GM21528 (cell line): ENCODE measurements around the gene VWF.
"Not testable (repeated sequence)": the region's sequence is repeated elsewhere in the genome, so short reads cannot be mapped to it uniquely, and the experiment has no call there.

ENCODE experiments used
- ATAC-seq: cut with Tn5 transposase; IDR thresholded peaks from one replicate; pipeline ENCODE4 v1.9.1; 2021; ENCODE audit warnings: mild to moderate bottlenecking, moderate library complexity; ENCODE audit not compliant: unreplicated experiment, low FRiP score

VWF gene

DNA sequence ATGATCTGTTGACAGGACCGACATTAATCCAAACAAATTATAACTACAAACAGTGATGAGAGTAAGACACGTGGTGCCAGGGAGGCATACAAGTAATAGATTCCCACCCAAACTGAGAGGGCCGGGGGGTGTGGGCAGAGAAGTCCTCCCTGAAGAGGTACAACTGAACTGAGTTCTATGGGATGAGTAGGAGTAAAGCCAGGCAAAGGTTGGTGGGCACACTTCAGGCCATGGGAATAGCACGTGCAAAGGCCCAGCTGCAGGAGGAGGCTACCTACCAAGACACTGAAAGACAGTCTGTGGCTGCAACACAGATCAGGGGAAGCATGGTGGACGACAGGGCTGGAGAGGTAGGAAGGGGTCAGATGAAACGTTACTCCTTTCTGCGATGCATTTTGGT lies 22.0 kb upstream of the VWF start:
- no peak for ATAC-seq

DNA sequence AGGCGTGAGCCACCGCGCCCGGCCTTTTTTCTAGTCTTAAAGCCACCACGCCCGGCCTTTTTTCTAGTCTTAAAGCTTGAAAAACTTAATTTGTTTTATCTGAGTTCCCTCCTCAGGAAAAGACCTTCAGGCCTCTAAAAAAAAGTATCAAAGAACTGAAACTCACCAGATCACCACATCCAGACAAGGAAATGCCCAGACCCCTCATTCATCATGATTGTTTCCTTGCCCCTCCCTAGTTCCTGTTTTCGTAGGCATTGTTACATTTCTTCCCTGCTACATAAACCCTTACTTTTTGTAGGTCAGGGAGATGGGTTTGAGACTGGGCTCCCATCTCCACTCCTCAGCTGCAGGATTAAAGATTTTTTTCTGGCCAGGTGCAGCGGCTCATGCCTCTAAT lies 21.1 kb upstream of the VWF start:
- no peak for ATAC-seq

GRCh38 chr12:6143303-6143675 lies 18.8 kb upstream of the VWF start:
- ATAC-seq, result no peak

- not testable (repeated sequence) for ATAC-seq
These were observed 18.2 kb upstream of the VWF start for GRCh38 chr12:6142368-6143302.

DNA sequence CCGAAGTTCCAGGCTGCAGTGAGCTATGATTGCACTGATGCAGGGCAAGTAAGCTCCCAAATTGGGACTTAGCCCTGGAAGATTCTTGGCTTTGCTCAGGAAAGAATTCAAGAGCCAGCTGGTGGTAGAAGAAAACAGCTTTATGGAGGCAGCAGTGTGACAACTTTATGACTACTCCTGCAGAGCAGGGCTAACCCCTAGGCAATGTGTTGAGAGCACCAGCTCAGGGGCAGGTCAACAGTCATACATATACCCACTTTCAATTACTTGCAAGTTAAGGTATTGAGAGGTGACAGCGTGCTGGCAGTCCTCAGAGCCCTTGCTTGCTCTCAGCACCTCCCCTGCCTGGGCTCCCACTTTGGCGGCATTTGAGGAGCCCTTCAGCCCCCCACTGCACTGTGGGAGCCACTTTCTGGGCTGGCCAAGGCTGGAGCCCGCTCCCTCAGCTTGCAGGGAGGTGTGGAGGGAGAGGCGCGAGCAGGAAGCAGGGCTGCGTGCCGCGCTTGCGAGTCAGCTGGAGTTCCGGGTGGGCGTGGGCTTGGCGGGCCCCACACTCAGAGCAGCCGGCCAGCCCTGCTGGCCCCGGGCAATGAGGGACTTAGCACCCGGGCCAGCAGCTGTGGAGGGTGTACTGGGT lies 17.4 kb upstream of the VWF start:
- ATAC-seq, result not testable (repeated sequence)

DNA sequence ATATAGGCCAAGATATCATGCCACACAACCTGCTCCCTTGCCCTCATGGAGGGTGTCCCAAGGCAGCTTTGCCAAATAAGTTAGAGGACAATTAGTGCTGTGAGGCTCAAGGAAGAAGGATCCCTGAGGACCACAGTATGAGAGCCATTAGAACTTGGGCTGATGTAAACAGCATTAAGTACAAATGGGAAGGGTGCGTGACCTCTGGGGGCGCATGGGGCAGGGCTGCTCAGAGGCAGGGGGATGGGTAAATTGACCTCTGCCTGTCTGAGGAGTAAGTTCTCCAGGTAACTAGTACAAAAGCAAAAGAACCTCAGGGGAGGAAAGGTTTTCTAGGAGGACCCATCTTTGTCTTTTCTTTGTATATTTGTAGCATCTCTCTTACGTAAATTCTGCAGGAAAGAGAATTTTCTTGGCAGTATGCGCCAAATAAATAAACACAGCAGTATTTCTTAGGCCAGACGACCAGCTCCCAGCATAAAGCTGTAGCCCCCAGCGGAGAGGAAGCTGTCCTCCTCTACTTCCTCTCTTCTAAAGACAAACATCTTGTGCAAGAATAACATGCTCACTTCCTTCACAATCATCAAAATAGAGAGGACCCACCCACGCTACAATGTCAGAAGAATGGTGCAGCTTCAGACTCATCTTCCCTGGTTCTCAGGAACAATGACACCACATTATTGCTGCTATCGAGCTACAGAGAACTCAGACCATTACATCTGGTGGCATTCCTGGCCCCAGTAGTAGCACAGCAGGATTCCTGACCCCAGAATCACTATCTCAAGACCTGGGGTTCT lies 16.4 kb upstream of the VWF start:
- ATAC-seq, result no peak

DNA sequence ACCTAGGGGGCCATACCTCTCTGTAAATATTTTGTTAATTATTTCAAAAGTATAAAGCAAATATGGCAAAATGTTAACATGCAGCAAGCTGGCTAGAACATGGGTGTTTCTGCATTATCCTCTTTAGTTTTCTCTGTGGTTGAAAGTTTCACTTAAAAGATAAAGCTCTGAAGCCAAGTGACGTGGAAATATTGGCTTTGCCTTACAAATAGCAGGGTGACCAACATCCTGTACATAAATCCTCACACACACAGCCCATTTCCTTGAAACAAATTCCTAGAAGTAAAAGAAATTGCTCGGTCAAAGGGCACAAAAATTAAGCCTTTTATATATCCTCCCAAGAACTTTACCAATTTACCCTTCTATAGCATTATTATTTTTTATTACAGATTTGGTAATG lies 10.6 kb upstream of the VWF start:
- no peak for ATAC-seq

- ATAC-seq, result no peak
These were observed 9.2 kb upstream of the VWF start for GRCh38 chr12:6133642-6134041.

DNA sequence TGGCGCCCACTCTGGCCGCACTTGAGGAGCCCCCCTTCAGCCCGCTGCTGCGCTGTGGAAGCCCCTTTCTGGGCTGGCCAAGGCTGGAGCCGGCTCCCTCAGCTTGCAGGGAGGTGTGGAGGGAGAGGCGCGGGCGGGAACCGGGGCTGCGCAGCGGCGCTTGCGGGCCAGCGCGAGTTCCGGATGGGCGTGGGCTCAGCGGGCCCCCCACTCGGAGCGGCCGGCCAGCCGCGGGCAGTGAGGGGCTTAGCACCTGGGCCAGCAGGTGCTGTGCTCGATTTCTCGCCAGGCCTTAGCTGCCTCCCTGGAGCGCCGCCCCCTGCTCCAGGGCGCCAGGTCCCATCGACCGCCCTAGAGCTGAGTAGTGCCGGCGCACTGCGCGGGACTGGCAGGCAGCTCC lies 8.0 kb upstream of the VWF start:
- ATAC-seq, result no peak

GRCh38 chr12:6125310-6125608 lies 789 bp upstream of the VWF start:
- ATAC-seq, result no peak

DNA sequence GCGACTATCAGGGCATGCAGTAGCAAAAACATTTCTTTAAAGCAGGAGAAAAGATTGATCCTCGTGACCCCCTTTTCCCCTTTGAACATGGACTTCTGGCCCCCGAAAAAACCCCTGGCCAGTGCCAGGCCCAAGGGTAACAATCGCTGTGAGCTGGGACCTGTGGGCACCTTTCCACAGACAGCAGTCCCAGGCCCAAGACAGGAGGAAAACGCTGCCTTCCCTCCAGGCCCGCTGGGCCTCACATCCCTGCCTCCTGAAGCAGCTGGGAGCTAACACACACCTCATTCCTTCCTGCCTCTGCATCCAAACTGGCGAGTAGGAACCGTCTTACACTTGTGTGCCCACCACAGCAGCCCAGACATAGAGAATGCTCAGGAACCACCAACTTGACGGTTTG lies 1.2 kb downstream of the VWF start:
- no peak for ATAC-seq

GRCh38 chr12:6122201-6122600 lies 2.3 kb downstream of the VWF start:
- ATAC-seq, result no peak

DNA sequence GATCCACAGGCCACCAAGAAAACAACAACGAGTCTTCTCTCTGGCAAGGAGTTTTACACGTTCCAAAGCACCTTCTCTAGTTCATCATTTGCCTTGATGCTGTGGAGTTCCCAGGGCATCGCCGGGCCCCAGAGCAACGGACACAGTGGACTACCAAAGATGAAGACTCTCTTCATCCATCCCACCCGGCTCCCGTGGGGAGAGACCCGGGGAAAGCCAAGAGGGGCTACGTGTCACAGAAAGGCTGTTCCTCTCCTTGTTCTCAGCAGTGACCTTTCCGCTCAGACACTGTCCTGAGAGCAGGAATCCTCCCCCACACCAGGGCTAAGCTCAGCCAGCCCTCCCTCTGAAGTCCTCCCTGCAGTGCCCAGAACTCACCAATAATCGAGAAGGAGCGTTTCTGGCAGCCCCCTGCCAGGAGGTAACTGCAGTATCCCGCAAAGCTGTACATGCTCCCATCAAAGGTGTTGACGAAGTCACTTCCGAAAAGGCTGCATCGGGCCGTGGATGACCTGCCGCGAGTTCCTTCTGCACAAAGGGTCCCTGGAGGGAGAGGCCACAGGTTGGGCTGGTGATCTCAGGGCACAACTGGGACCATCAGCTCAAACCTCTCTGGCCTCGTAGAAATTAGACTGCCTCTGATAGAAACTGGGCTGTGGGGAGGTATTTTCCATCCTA lies 3.5 kb downstream of the VWF start:
- no peak for ATAC-seq

DNA sequence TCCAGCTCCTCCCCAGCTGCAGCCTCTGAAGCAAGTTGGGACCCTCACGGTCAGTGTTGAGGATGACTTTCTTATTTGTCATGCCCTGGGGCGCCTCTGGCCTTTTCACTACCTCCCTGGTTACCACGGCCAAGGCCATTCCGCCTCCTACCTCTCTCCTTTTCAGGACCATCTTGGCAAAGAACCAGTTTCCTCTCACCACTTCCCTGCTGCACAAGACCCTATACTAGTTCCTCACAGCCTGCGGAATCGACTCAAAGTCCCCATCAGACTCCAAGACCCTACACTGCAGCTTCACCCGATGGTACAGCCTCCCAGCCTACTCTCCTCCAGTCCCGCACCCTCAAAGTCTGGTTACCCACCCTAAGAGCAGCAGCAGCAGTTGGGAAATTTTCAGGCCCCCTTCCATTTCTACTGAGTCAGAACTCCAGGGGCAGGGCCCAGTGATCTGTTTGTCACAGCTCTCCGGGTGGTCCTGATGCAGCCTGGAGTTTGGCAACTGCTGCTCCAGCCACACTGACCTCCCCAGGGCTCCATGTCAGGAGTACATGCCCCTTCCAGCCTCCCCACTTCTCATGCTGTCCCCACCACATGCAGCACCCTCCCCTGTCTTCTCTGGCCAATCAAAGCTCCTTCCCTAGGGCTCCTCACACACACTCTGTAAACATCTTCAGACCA lies 5.4 kb downstream of the VWF start:
- ATAC-seq, result no peak

- ATAC-seq, result no peak
These were observed 7.9 kb downstream of the VWF start for GRCh38 chr12:6116471-6117021.

GRCh38 chr12:6115389-6115788 lies 9.1 kb downstream of the VWF start:
- ATAC-seq, result no peak

DNA sequence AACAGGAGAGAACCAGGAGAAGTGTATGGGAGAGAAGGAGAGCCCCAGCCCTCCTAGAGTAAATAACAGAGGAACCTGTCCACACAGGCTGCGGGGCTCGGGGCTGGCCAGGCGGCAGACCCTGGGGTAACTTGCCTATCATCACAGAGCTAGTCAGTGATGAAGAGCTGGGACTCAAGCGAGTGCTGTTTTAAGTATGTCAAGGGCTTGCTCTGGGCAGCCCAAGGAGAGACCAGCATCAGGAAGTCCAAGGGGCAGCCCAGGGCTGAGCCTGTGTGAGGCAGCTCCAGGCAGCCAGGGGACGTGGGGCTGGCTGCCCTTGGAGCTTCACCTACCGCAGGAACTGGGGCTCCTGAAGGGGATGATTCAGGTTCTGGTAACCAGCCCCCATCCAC lies 10.0 kb downstream of the VWF start:
- no peak for ATAC-seq

DNA sequence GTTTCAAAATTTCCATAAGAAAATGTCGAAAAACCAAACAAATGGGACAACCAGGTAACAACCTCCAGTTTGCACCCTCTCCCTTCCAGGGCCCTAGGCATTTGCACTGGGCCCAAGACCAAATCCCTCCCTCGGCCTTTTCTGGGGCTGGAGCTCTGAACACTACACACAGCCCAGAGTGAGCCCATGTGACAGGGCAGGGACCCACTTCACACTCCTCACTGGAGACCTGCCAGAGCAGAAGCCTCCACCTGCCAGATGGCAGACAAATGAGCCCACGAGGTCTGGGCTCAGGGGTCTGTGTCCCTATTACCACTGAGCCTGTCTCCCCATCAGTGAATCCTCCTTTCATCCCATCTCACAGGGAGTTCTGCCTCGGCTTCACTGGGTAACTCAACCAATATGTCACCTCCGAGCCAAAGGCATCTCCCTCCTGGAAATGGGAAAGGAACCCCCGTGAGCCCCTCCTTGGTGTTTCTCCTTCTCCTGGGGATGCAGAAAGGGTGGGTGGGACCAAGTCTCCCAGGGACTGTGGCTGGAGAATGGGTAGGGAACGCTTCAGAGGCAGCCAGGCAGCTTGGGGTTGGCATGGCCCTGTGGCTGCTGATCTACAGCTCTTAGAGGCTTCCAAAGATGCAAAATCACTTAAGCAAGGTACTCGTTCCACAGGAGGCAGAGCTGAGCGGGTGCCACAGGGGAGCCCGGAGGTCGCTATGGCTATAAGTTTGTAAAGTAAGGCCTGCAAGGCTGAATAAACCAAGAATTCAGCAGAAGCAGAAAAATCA lies 10.6 kb downstream of the VWF start:
- ATAC-seq, result no peak

- ATAC-seq, result no peak
These were observed 12.5 kb downstream of the VWF start for GRCh38 chr12:6112004-6112403.
